ENCODE measurements around the gene SF3B4.
"Not testable (repeated sequence)": the region's sequence is repeated elsewhere in the genome, so short reads cannot be mapped to it uniquely, and the experiment has no call there.

SF3B4 gene, protein sequence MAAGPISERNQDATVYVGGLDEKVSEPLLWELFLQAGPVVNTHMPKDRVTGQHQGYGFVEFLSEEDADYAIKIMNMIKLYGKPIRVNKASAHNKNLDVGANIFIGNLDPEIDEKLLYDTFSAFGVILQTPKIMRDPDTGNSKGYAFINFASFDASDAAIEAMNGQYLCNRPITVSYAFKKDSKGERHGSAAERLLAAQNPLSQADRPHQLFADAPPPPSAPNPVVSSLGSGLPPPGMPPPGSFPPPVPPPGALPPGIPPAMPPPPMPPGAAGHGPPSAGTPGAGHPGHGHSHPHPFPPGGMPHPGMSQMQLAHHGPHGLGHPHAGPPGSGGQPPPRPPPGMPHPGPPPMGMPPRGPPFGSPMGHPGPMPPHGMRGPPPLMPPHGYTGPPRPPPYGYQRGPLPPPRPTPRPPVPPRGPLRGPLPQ

DNA sequence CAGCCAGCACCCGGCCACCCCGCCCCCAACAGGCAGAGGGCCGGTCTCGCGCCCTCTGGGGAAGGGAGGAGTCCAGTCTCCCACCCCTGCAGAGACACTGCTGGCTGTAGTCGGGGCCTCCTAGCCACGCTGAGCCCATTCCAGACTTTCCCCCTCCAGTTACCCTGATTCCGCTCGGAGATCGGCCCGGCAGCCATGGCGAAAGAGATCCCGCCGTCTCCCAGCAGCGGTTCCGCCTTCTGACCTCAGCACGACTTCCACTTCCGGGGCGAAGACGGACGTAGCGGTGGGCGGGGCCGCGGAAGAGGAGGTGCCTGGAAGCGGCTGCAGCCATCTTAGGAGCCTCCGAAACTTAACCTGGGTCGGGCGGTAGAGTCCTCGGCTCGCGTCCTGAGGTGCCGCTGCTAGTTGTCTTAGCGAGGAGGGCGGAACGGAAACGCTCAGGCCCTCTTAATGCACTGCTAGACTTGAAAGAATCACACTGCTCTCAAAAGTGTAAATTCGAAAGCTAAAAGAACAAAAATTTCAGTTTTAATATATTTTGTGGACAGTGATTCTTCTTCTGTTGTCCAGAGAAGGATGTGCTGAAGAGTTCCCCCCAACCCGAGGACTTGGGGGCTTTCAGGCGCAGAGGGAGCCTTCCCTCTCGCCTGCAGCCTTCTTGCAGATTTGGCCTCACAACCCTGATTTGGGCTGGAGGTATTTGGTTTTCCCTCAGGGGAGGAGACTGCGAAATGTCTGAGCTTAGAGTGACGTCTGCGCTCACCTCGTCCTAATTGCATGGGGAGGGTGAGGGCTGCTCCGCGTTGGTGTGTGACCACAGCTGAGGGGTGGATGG, at the start of gene SF3B4:
Gene SF3B4 (minus strand): TSS at position 241 of the 838 bp plus-strand sequence. CDS start 44 bp downstream, at position 197.
- in situ Hi-C loops (cut with MboI; ENCODE audit: low pct_unique_long_range_greater_than_20kb, low sequenced_read_pairs) = no loop called here
- DNase-seq = peak; percentile 93

DNA sequence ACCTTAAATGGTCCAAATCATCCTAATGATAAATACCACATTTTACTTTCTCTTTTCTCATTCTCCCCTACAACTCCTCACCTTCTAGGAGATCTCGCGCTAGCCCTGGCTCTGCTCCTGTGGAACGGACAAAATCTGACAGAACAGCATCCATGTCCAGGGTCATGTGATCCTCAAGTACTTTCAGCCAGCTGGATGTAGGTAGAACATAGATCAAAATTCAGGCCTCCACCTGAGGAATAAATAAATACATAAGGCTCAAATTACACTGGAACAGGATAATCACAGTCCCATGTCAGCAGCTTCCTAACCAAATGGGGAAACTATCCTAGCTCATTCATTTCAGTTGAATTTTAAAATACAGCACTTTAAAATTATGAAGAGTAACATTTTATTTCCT, 49.7 kb upstream of the SF3B4 start:
- in situ Hi-C loops (cut with MboI; ENCODE audit: low pct_unique_long_range_greater_than_20kb, low sequenced_read_pairs) = no loop called here
- DNase-seq = no peak

DNA sequence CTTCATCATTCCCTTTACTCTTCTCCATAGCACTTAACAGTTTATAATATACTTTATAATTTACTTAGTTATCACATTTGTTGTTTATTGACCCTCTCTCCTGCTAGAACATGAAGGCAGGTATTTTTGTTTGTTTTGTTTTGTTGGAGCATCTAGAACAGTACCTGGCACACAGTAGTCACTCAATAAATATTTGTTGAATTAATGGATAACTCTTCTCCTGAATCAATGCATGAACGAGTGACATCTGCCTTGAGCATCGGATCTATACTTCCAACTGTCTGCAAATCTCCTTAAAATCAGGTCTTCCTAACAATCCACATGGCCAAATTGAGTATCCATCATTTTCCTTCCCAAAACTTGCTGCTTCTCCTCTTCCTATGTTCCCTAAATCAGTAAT, 44.9 kb upstream of the SF3B4 start:
- in situ Hi-C loops (cut with MboI; ENCODE audit: low pct_unique_long_range_greater_than_20kb, low sequenced_read_pairs) = no loop called here
- DNase-seq = no peak

DNA sequence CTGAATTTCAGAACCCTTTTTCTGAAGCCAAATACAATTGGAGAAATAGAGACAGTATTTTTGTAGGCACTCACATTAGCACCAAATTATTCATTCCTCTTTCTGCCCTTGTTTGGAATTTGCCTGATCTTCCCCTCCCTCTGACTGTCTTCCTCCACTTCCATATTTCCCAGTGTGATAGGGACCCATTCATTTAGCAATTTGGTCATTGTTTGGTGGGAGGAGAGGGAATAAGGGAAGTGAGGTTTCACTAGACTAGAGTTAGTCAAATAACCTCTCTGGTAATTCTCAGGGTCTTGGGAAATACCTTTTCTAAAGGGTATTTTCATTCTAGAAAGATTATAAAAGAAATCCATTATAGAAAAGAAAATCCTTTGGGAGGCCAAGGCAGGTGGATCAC, 40.0 kb upstream of the SF3B4 start:
- DNase-seq = no peak
- in situ Hi-C loops (cut with MboI; ENCODE audit: low pct_unique_long_range_greater_than_20kb, low sequenced_read_pairs) = no loop called here

DNA sequence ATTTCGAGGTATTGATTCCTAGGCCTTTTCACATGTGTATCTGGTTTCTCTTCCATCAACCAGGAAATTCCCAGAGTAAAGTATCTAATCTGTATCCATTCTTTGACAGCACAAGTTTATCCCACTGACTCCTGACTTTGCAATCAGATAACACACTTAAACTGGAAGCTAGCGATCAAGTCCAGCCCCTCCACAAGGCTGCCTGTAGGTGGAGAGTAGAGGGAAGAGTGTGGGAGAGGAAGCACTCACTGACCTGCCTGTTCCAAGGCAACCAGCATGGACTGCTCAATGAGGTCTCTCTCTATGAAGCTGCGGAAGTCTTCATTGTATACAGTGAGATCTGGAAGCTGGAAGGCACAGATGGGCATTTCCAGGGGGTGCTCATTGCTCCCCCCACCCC, 39.4 kb upstream of the SF3B4 start:
- in situ Hi-C loops (cut with MboI; ENCODE audit: low pct_unique_long_range_greater_than_20kb, low sequenced_read_pairs) = no loop called here
- DNase-seq = no peak

DNA sequence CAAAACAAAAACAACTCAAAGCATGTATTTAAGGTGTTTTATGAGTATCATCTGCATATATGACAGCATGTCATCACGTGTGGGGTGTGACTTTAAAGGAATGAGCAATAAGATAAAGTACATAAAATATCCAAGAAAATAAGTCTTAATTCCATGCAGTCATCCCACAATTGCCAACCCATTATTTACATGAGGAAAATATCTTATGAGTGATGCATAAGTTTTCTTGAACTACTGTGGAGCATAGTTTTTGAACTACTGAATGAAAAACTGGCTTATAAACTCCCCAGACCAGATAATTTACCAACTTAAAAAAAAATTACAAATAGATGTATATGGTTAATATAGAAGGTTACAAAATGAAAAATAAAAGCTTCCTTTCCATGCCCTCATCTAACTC, 38.8 kb upstream of the SF3B4 start:
- in situ Hi-C loops (cut with MboI; ENCODE audit: low pct_unique_long_range_greater_than_20kb, low sequenced_read_pairs) = no loop called here
- no peak for DNase-seq

DNA sequence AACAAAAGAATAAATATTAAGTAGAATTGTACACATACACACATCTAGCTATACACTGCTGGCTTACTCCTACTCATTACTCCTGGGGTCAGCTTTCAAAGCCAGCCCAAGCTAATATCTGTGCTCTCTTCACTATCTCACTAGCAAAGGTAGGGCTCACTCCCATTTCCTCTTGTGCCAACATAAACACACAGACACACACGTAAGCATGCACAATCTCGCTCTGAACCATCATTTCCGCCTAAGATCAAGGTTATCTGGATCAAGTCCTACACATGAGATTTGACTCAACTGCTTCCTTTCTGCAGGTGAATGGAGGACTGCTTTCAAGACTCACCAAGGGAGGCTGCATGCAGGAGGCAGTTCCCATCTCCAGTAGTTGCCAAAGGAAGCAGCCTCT, 37.8 kb upstream of the SF3B4 start:
- in situ Hi-C loops (cut with MboI; ENCODE audit: low pct_unique_long_range_greater_than_20kb, low sequenced_read_pairs) = no loop called here
- no peak for DNase-seq

DNA sequence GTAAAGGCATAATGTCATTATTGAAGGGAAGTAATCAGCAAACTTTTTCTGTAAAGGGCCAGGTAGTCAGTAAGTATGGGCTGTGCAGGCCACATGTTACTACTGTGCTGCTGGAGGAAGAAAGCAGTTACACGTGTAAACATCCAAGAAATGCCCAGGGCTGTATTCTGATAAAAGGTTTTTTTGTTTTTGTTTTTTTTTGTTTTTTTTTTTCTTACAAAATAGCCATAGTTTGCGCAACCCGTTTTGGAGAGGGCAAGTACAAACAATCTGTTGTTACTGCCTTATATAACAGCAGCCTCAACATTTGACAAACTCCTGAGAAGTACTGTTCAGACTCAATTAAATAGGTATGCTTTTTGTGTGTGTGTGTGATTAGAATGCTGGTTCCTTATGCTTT, 35.8 kb upstream of the SF3B4 start:
- in situ Hi-C loops (cut with MboI; ENCODE audit: low pct_unique_long_range_greater_than_20kb, low sequenced_read_pairs) = no loop called here
- DNase-seq = no peak

DNA sequence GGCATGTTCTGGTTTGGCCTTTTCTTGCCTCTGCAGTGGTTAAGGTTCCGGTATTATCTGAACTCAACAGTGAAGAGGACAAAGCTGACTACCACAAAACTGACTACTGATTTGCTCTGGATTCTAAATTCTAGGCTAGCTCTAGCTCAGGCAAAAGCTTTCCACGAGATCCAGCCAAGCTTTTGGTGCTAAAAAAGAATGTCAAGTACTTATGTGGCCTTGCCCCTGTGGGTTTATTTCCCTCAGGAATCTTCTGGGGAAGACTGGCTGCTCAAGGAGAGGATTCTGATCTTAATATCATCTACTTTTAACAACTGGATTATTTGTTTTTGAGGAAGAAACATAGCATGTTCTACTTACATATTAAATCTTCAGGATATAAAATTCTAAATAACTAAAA, 35.1 kb upstream of the SF3B4 start:
- in situ Hi-C loops (cut with MboI; ENCODE audit: low pct_unique_long_range_greater_than_20kb, low sequenced_read_pairs) = no loop called here
- DNase-seq = no peak

DNA sequence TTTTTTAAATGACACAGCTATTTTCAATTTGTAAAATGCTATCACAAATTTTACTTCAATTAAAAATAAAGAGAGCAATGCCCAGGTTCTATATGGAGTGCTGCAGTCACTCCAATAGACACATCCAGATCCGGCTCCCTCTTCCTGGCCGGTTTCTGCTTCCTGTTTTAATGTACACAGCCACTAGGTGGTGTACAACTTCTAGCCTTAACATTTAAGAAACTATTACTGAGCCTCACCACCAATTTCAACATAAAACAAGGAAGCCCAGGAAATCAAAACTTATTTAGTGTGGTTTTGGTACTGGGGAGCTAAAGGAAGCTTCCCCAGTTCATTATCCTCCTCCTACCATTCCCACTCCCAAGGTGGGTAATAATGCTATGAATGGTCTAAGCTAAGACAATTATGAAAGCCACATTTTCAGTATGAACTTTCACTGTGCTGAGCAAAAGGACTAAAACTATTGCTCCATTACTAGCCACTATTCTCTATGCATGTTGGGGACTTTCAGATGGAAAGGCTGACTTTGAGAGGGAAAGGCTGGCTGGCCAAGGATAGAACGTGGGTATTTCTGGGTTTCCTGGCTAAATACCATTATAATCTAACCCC, 34.5 kb upstream of the SF3B4 start:
- in situ Hi-C loops (cut with MboI; ENCODE audit: low pct_unique_long_range_greater_than_20kb, low sequenced_read_pairs) = no loop called here
- DNase-seq = peak; percentile 91

DNA sequence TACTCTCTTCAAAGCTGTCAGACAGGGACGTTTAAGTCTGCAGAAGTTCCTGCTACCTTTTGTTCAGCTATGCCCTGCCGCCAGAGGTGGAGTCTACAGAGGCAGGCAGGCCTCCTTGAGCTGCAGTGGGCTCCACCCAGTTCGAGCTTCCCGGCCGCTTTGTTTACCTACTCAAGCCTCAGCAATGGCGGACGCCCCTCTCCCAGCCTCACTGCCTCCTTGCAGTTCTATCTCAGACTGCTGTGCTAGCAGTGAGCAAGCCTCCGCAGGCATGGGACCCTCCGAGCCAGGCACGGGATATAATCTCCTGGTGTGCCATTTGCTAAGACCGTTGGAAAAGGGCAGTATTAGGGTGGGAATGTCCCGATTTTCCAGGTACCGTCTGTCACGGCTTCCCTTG, 29.9 kb upstream of the SF3B4 start:
- in situ Hi-C loops (cut with MboI; ENCODE audit: low pct_unique_long_range_greater_than_20kb, low sequenced_read_pairs); DNase-seq: not testable (repeated sequence)

DNA sequence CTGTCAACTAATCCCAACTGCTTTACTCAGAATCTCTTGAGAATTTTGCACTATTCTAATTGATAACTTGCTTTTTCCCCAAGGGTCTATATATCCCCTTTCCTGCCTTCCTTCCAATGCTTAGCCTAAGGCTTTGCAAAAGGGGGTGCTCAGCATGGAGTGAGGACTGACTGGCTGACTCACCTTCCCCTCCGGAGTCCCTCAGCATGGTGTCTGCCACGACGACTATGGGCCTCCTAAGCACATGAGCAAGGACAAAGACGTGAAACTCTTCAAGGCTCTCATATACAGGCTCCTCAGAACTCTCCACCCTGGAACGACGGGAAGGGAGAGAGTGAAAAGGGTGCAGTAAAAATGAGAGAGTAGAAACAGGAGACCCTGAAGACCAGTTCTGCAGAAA, 22.3 kb upstream of the SF3B4 start:
- no peak for DNase-seq
- in situ Hi-C loops (cut with MboI; ENCODE audit: low pct_unique_long_range_greater_than_20kb, low sequenced_read_pairs) = no loop called here

DNA sequence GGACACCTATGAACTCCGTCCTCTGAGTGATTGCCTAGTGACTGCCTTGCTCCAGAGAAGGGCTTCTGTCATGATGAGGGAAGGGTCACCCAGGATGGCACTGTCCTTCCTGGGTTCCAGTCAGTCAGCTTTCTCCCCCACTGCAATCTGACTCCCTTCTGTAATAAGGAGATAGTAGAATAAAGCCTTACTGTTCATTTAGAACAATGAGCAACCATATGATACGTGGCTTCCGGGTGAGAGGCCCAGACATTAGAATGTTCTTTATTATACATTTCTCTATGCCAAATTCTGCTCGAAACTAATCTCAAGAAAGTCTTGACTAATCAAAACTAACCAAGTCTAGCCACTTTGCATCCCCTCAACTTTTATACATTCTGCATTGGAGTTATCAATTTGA, 17.6 kb upstream of the SF3B4 start:
- in situ Hi-C loops (cut with MboI; ENCODE audit: low pct_unique_long_range_greater_than_20kb, low sequenced_read_pairs) = no loop called here
- DNase-seq = no peak

DNA sequence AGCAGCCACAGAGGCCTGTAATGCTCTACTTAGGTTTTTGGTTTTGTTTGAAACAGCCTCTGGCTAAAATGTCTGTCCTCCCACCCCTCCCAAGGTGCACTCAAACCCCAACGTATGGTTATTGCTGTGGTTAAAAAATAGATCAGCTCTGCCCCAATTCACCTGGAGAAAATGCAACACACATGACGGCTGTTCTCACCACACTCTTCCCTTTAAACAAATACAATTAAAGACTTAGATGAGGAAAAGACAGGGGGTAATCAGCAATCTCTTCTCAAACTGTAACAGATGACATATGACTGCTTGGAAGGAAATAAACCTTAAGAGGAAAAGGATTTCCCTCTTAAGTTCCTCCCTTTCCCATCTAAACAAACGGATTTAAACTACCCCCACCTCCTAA, 15.3 kb upstream of the SF3B4 start:
- in situ Hi-C loops (cut with MboI; ENCODE audit: low pct_unique_long_range_greater_than_20kb, low sequenced_read_pairs) = no loop called here
- no peak for DNase-seq

DNA sequence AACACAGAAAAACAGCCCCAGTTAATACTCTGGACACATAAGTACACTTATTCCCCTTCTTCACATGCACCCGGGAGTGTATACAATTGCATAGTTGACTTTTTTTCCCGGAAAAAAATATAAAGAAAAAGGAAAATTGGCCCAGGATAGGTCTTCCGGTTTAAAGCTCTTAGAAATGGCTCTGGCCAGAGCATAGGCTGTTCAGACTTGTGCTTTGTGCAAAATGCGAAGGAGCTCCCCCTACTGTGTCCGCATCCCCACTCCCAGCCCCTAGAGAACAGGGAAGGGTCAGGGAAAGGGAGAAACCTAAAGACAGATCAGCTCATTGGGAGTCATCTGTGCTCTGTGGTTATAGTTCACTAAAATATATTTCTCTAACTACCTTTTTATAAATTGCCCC, 14.6 kb upstream of the SF3B4 start:
- in situ Hi-C loops (cut with MboI; ENCODE audit: low pct_unique_long_range_greater_than_20kb, low sequenced_read_pairs) = no loop called here
- DNase-seq = no peak

DNA sequence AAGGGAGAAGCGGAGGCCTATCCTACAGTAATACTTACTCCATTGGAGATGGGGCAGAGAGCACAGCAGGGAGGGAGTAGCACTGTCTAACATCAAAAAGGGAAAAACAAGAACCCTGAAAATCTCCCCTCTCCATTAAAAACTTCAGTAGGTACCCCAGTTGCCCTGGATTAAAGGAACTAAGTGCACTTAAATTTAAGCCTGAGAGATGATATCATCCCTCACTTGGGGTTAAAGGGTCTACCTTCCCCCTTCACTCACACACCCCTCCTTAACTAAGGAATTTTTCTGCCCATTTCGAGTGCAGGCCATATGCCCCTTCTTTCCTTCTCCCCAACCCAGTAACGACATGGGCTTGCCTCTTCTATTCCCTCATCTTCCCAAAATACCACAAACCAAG, 12.8 kb upstream of the SF3B4 start:
- in situ Hi-C loops (cut with MboI; ENCODE audit: low pct_unique_long_range_greater_than_20kb, low sequenced_read_pairs) = no loop called here

DNA sequence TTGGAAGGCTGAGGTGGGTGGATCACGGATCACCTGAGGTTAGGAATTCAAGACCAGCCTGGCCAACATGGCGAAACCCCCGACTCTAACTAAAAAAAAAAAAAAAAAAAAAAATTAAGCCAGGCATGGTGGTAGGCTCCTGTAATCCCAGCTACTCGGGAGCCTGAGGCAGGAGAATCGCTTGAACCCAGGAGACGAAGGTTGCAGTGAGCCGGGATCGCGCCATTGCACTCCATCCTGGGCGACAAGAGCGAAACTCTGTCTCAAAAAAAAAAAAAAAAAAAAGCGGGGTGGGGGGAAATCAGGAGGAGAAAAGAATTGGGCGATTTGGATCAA, 11.0 kb upstream of the SF3B4 start:
- DNase-seq; in situ Hi-C loops (cut with MboI; ENCODE audit: low pct_unique_long_range_greater_than_20kb, low sequenced_read_pairs): not testable (repeated sequence)

More for the DNA sequence above, 12.8 kb upstream of the SF3B4 start:
- no peak for DNase-seq

DNA sequence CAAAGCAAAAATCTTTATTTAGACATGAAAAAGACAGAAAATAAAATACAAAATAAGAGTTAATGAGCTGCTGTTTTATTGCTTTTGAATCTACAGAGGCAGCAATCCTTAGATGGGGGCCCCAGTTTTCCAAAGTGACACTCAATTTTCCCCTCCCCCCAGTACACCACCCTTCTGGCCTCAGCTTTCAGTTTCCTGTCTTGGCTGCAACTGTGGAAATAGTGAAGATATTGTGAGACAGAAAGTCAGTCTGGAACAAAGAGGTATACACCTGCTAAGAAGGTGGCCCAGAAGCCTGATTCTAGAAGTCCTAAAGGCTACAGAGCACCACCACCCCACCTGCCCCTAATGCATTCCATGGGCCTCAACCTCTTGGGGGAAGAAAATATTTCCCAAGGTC, 10.2 kb upstream of the SF3B4 start:
- in situ Hi-C loops (cut with MboI; ENCODE audit: low pct_unique_long_range_greater_than_20kb, low sequenced_read_pairs) = no loop called here
- no peak for DNase-seq

DNA sequence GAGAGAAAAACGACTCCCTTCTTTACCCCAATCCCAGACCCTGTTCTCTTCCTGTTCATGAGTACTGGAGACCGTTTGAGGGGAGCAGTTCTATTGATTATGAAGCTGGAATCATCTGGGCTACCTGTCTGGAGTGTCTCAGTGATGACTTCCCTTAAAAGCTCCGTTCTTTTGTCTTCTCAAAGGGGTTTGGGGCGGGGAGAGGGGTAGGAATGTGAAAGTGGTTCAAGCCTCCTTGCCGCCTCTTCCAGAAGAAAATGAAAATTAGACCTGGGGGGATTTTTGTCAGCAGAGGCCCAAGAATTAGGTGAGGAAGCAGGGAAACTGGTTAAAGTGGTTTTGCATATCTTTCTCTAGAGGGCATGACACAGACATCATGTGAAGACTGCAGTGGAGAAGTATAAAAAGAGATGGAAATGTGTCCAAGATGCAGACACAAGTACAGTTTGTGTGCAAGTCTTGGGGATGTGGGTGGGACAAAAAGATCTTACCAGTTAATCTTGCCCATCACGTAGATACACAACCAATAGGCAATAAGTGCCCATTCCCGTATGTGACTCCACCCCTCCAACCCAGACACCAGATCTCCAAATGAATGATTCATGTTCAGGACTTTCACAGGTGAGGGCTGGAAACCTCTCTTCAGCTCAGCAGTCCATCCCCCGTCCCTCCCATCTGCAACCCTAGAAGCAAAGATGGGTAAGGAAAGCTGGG, 9.5 kb upstream of the SF3B4 start:
- no peak for DNase-seq
- in situ Hi-C loops (cut with MboI; ENCODE audit: low pct_unique_long_range_greater_than_20kb, low sequenced_read_pairs) = no loop called here

Data from KBM-7 (cell line).